Dendritic cell treated with granulocyte-macrophage colony-stimulating factor and Interleukin-4, amounts not matched to agents 40 ng/mL and 50 ng/mL, for 4 days (primary cell): ENCODE data around the gene EPC1.
A peak's percentile ranks its signal among the peaks of the same experiment; 100 is the strongest.
"Not testable (repeated sequence)": the region's sequence is repeated elsewhere in the genome, so short reads cannot be mapped to it uniquely, and the experiment has no call there.

Experiments
- H3K27ac Mint-ChIP-seq: one replicate; pipeline ENCODE4 v1.8.0; 2022; ENCODE audit warnings: mild to moderate bottlenecking, mixed read lengths
- H3K27me3 Mint-ChIP-seq: one replicate; pipeline ENCODE4 v1.8.0; 2022; ENCODE audit warnings: mild to moderate bottlenecking, mixed read lengths
- H3K36me3 Mint-ChIP-seq: one replicate; pipeline ENCODE4 v1.8.0; 2022; ENCODE audit warnings: low read depth, mixed read lengths
- H3K4me1 Mint-ChIP-seq: one replicate; pipeline ENCODE4 v1.8.0; 2022; ENCODE audit warnings: low read depth, mixed read lengths
- H3K4me3 Mint-ChIP-seq: one replicate; pipeline ENCODE4 v1.8.0; 2022; ENCODE audit warnings: mild to moderate bottlenecking, moderate library complexity, mixed read lengths
- H3K9me3 Mint-ChIP-seq: one replicate; pipeline ENCODE4 v1.8.0; 2022; ENCODE audit warnings: mixed read lengths
- intact Hi-C: fragments of 100-400 bp; cut with micrococcal nuclease; formaldehyde crosslinking; loops from one replicate; pipeline ENCODE4 v1.15.0; 2022

Gene EPC1

DNA sequence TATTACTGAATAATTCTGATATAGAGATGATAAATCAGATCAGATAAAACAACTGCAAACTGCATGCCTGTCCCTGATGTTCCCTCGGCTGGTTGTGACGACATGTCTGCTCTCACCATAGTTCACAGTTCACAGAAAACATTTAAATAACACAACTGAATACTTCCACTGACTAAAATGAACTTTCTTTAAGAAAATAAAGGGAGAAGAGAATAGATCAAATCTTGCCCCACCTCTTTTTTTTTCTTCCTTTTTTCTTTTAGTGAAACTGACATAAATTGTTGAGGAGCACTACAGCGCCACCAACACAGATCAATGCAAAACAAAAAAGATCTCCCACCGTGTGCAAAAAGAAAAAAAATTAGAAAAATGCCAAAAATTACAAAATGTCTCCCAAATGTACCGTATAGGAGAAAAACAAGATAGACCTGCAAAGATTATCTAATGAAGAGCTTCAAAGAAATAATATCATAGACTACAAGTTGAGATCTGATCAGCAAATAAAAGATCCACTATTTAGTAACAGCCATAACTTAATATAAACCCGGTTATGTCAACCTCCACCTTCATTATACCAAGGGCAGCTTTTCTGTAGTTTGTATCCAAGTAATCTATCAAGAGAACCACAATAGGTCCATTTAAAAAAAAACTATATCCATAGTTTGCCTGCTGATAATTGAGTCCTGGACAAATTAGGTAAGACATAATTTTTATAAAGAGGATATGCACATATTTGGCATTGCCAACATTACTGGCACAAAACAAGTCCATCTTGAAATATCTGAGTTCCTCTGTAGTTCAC is 30.7 kb upstream of the EPC1 start:
- H3K9me3 Mint-ChIP-seq, result no peaks in the 10 kb centered on the region
- peaks cover 10% of the 10 kb centered on the region for H3K4me1 Mint-ChIP-seq
- intact Hi-C loops, result loop anchor here (2.0 kb wide), 1 partner anchor 69 kb away; the partner anchor contains the start of gene CCDC7
- no peak overlapping the region for H3K27ac Mint-ChIP-seq
- H3K36me3 Mint-ChIP-seq, result peaks cover under 1% of the 10 kb centered on the region
- H3K27me3 Mint-ChIP-seq, result no peaks in the 10 kb centered on the region
- no peak overlapping the region for H3K4me3 Mint-ChIP-seq

DNA sequence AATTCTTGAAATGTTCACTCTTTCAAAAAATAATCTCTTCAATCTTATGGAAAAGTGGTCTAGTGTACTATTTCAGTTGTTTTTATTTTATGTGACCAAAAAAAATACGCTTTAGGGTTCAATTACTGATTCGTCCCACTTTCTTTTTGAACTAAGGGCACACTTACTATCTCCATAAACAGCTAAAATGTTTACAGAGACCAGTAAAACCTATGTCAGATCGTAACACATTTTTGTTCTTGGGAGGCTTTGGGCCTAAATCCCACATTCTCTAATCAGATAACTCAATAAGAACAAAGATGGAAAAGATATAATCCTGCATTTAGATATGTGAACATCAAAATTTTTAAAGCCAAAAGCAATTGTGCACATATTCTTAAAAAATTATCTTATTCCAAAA is 29.8 kb upstream of the EPC1 start:
- Mint-ChIP-seq H3K36me3 (peaks cover 9% of the 10 kb centered on the region), H3K27me3 (no peaks in the 10 kb centered on the region), H3K4me1 (peaks cover 18% of the 10 kb centered on the region), H3K4me3 (peak overlapping the region; percentile 62), H3K27ac (no peak overlapping the region), H3K9me3 (no peaks in the 10 kb centered on the region)
- intact Hi-C loops, result no loop called here

DNA sequence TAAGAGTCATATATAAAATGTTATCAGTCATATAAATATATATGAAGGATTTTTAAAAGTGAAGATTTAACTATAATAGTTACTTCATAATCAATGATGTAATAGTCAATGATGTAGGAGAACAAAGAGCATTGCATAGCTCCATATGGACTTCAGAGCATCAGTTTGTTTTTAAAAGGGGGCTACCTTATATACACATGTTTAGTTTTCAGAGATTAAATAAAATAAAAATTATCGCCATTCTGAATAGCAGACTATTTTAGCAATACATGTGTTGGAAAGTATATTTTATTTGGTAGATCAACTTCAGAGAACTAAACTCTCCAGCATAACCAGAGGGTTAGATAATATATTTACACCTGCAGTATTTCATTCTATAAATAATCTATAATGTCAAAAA is 29.1 kb upstream of the EPC1 start:
- H3K9me3 Mint-ChIP-seq, result no peaks in the 10 kb centered on the region
- no peak overlapping the region for H3K27ac Mint-ChIP-seq
- no peaks in the 10 kb centered on the region for H3K27me3 Mint-ChIP-seq
- H3K4me3 Mint-ChIP-seq, result no peak overlapping the region
- intact Hi-C loops, result no loop called here
- H3K4me1 Mint-ChIP-seq, result peaks cover 21% of the 10 kb centered on the region
- peaks cover 9% of the 10 kb centered on the region for H3K36me3 Mint-ChIP-seq

DNA sequence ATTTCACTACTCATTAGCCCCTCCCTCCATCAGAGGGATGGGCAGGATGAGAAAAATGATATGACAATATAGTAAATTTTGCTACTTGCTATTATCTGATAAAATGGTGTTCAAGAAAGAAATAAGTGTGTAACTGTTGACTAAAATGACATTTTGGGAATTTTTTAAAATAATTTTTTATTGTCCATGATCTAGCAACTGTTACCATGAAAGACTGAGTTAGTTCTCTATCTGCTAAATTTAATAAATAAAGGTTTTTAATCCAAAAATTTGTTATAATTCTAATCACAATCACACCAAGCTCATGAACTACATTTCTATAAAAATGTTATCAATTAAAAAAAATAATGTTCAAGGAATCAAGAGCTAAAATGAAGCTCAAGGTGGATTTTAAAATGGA is 28.7 kb upstream of the EPC1 start:
- Mint-ChIP-seq H3K9me3 (no peaks in the 10 kb centered on the region), H3K36me3 (peaks cover 9% of the 10 kb centered on the region), H3K27me3 (no peaks in the 10 kb centered on the region), H3K4me3 (no peak overlapping the region), H3K4me1 (peaks cover 20% of the 10 kb centered on the region), H3K27ac (no peak overlapping the region)
- intact Hi-C loops, result no loop called here

DNA sequence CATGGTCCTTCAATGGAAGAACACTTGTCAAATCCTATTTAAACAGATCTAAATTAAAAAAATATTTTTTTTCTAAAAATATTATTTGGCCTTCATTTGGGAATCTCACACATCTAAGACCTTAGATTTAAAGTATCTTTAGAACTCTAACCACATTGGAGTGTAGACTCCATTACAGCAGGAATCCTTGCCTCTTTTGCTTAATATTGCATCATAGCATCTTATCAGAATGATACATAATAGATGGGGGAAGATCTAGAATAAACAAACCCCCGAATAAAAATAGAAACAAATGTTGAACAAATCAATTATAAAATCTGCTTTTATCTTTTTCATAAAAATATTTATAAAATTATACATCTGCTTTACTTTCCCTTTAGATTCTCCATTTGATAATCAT is 27.6 kb upstream of the EPC1 start:
- Mint-ChIP-seq H3K4me1 (peaks cover 20% of the 10 kb centered on the region), H3K27ac (no peak overlapping the region), H3K27me3 (no peaks in the 10 kb centered on the region), H3K4me3 (no peak overlapping the region), H3K36me3 (peaks cover 9% of the 10 kb centered on the region), H3K9me3 (no peaks in the 10 kb centered on the region)
- intact Hi-C loops, result loop anchor here (5.0 kb wide), 1 partner anchor 182 kb away; no protein-coding TSS in a partner anchor

DNA sequence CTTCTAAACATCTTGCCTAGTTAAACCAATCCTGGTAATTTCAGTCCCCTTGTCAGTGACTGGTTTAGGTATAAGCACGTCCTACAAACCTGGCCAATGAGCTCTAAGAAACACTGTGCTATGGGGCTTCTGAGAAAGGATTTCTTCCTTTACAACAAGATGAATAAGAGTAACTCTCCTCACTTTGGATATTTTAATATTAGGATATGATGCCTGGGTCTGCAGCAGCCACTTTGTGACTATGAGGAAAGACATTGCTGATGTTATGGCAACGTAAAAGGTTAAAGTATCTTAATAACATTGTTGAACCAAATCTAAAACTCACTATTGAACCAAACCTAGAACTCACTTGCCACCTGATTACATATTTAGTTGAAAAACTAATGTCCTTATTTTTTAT is 26.5 kb upstream of the EPC1 start:
- H3K4me3 Mint-ChIP-seq, result no peak overlapping the region
- H3K4me1 Mint-ChIP-seq, result peaks cover 20% of the 10 kb centered on the region
- intact Hi-C loops, result loop anchor here (5.0 kb wide), 1 partner anchor 181 kb away; no protein-coding TSS in a partner anchor
- no peaks in the 10 kb centered on the region for H3K27me3 Mint-ChIP-seq
- H3K9me3 Mint-ChIP-seq, result no peaks in the 10 kb centered on the region
- H3K36me3 Mint-ChIP-seq, result peaks cover 9% of the 10 kb centered on the region
- no peak overlapping the region for H3K27ac Mint-ChIP-seq

DNA sequence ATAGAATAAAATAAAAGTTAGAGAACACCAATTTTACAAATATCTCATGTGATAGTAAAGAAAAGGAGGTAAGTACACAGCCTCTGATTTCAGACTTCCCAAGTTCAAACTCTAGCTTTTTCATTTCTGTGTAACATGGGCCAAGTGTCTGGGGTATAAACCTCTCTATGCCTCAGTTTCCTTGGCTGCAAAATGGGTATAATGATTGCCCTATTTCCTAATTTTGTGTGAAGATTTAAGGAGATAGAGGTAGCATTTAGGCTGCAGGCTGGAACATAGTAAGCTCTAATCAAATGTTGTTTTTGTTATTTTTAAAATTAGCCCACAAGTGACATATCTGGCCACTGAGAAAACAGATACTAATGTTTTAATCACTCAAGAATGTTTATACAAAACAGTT is 26.1 kb upstream of the EPC1 start:
- Mint-ChIP-seq H3K4me3 (no peak overlapping the region), H3K27me3 (no peaks in the 10 kb centered on the region), H3K4me1 (peaks cover 24% of the 10 kb centered on the region), H3K9me3 (no peaks in the 10 kb centered on the region), H3K27ac (no peak overlapping the region), H3K36me3 (peaks cover 9% of the 10 kb centered on the region)
- intact Hi-C loops, result loop anchor here (5.0 kb wide), 1 partner anchor 181 kb away; no protein-coding TSS in a partner anchor

- H3K4me3 Mint-ChIP-seq, result no peak overlapping the region
- peaks cover 28% of the 10 kb centered on the region for H3K4me1 Mint-ChIP-seq
- intact Hi-C loops, result loop anchor here (5.0 kb wide), 1 partner anchor 180 kb away; no protein-coding TSS in a partner anchor
- no peaks in the 10 kb centered on the region for H3K27me3 Mint-ChIP-seq
- peaks cover 9% of the 10 kb centered on the region for H3K36me3 Mint-ChIP-seq
- H3K27ac Mint-ChIP-seq, result no peak overlapping the region
- no peaks in the 10 kb centered on the region for H3K9me3 Mint-ChIP-seq
These were observed 25.3 kb upstream of the EPC1 start for GRCh38 chr10:32372000-32372875.

GRCh38 chr10:32371101-32371500 is 24.1 kb upstream of the EPC1 start:
- Mint-ChIP-seq H3K9me3 (no peaks in the 10 kb centered on the region), H3K36me3 (peaks cover 9% of the 10 kb centered on the region), H3K4me3 (no peak overlapping the region), H3K4me1 (peaks cover 28% of the 10 kb centered on the region), H3K27ac (no peak overlapping the region), H3K27me3 (no peaks in the 10 kb centered on the region)
- intact Hi-C loops, result loop anchor here (5.0 kb wide), 1 partner anchor 179 kb away; no protein-coding TSS in a partner anchor

DNA sequence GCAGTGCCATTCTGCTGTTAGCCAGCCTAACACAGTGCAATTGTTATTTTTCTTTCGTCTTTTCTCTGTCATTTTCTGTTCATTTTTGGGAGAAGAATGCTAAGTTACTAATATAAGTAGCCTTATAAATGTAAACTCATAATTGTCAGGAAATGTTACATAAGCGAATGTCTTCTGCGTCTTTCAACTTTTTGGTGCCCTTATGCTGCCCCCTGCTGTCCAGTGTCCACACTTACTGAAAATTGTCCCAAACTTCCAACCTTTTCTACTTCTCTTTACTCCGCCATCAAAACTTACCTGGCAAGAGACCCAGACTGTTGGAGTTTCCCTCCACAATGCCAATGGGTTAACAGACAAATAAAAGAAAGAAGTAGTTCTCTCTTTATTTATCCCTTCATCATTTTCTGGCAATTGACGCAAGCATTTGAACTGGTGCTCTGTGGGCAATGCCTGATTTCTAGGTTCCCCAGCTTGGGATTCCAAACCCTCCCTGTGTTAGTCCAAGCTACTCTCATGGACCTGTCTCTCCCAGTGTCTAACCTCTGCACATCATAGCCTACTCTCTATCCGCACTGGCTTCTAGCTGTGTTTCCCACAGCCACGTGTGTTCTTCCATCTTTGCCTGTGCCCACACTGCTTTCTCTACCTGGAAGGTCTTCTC is 21.0 kb upstream of the EPC1 start:
- Mint-ChIP-seq H3K27me3 (no peaks in the 10 kb centered on the region), H3K27ac (no peak overlapping the region), H3K4me3 (no peak overlapping the region), H3K36me3 (peaks cover 17% of the 10 kb centered on the region), H3K4me1 (peaks cover 23% of the 10 kb centered on the region), H3K9me3 (no peaks in the 10 kb centered on the region)
- intact Hi-C loops, result loop anchor here (2.0 kb wide), 2 partner anchors 21 to 111 kb away; partner anchors contain the start of gene EPC1

DNA sequence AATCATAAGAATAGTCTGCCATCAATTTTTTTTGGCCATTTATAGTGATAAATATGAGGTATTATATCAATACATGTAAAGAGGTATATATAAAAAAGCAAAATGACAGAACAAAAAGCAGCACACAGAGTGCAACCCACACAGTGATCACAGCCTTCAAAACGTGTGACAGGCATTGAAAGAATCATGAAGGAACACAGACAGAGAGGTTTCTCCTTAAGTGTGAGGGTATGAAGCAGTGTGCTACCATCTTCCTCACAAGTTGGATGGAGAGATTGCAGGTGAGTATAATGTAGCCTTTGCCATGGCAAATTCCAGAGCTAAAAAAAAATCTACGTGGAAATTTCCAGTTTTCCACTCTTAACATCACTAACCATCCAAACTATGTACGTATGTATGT is 19.6 kb upstream of the EPC1 start:
- no peak overlapping the region for H3K4me3 Mint-ChIP-seq
- peaks cover 25% of the 10 kb centered on the region for H3K4me1 Mint-ChIP-seq
- H3K27ac Mint-ChIP-seq, result no peak overlapping the region
- no peaks in the 10 kb centered on the region for H3K27me3 Mint-ChIP-seq
- peaks cover 8% of the 10 kb centered on the region for H3K36me3 Mint-ChIP-seq
- intact Hi-C loops, result loop anchor here (2.0 kb wide), 1 partner anchor 20 kb away; the partner anchor contains the start of gene EPC1
- no peaks in the 10 kb centered on the region for H3K9me3 Mint-ChIP-seq

- Mint-ChIP-seq H3K4me3 (no peak overlapping the region), H3K27me3 (no peaks in the 10 kb centered on the region), H3K36me3 (peaks cover 8% of the 10 kb centered on the region), H3K9me3 (no peaks in the 10 kb centered on the region), H3K27ac (no peak overlapping the region), H3K4me1 (peaks cover 24% of the 10 kb centered on the region)
- intact Hi-C loops, result loop anchor here (2.0 kb wide), 1 partner anchor 19 kb away; the partner anchor contains the start of gene EPC1
These were observed 19.2 kb upstream of the EPC1 start for GRCh38 chr10:32366111-32366510.

- H3K4me3 Mint-ChIP-seq, H3K27ac Mint-ChIP-seq, intact Hi-C loops, H3K36me3 Mint-ChIP-seq, H3K27me3 Mint-ChIP-seq, H3K9me3 Mint-ChIP-seq: not testable (repeated sequence)
- peaks cover 22% of the 10 kb centered on the region for H3K4me1 Mint-ChIP-seq
These were observed 18.4 kb upstream of the EPC1 start for GRCh38 chr10:32365404-32365803.
